DMS 273 (cell line): ENCODE data around the gene GRID1.

ENCODE experiments used
- DNase-seq: peaks from one replicate; lab custom pipeline; 2025; ENCODE audit not compliant: unreplicated experiment; lab: John Stamatoyannopoulos, UW

The GRID1 gene

DNA sequence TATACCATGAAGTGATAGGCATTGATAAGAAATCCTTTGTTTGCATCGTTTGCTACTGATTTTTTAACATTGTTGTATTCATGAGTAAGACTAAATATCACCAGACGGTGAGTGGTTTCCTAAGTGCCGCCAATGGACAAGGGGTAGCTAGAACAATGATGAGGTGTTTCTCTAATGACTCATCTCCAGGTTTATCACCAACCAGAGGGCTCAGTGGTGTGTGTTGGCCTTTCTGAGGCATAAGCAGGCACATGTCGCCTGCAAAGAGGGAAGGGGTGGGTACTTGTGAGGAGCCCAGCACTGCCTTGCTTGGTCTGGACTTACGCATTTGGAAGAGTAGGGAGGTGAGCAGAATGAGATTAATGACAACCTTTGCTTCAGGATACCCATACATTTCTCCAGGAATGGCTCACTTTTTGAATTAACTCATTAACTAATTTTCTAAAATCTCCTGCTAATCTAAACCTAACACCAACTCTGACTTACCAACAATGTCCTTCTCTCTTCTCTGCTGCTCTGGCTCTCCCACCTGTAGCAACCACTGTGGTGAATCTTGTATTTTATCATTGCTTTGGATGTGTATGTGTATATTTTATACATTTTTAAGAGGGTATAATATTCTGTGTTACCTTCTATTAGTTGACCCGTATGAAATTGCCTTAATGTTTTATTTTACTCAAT is 722.6 kb downstream of the GRID1 start:
- DNase-seq, result no peak

DNA sequence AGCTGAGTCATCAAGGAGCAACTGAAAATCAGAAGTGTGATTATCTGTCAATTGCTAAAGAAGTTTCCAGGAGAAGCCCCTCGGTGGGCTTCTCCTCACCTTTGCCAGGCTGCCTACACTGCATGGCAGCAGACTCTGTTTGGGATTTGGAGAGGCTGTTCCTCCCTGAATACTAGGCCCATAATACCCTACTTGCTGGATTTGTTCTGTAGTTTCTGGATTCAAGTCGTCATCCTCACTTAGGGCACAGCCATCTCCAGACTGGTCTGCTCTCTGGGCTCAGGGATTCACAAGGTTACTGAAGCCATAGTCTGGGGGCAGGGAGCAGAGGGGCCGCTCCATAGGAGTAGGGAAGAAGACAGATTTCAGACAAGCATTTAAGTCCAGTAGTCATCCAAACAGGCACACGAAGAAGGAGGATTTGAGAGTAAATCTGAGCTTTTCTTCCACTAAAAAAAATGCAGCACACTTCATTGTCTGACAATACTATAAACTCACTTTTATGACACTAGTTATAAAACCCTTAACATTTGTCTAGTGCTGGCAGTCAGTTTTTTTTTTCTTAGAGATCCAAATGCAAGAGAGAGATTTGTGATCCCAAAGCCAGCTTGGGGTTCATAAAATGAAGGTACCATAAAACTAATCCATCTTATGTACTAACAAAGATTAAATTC is 723.3 kb downstream of the GRID1 start:
- no peak for DNase-seq

DNA sequence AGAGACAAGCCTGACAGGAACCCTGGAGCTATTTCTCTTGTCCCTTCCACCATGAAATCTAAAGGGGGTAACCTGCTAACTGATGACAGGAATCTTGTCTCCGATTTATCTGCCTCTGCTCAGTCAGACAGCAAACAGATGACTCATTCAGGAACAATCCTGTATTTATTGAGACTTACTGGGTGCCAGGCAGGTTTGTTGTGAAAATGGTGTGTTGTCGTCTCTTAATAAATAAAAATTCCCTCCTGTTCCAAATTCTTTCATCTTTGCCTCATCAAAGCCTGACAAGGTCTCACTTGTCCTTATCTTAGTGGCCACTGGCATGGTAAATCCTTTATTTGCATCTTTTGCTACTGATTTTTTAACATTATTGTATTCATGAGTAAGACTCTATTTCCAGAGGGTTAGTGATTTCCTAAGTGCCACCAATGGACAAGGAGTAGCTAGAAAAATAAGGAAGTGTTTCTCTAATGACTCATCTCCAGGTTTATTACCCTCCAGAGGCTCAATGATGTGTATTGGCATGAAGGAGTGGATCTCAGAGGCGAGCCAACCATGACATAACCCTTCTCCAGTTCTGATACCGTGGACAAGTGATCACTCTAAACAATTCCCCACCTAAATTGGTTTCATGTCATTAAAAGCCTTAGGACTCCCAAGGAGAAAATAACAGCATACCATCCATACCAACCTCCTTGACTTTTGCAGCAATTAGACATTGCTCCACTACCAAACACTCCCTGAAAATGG is 724.0 kb downstream of the GRID1 start:
- no peak for DNase-seq

DNA sequence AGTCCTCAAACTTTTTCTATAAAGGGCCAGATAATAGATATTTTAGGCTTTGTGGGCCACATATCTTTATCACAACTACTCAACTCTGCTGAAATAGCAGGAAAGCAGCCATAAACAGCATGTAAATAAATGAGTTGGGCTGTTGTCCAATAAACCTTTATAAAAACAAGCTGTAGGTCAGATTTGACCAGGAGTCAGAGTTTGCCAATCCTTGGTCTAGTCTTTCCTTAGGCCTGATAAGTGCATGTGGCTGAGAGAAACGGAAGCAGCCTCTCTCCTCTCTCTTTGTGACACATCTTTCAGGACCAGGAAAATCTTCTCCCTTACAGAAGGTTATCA is 724.5 kb downstream of the GRID1 start:
- no peak for DNase-seq

DNA sequence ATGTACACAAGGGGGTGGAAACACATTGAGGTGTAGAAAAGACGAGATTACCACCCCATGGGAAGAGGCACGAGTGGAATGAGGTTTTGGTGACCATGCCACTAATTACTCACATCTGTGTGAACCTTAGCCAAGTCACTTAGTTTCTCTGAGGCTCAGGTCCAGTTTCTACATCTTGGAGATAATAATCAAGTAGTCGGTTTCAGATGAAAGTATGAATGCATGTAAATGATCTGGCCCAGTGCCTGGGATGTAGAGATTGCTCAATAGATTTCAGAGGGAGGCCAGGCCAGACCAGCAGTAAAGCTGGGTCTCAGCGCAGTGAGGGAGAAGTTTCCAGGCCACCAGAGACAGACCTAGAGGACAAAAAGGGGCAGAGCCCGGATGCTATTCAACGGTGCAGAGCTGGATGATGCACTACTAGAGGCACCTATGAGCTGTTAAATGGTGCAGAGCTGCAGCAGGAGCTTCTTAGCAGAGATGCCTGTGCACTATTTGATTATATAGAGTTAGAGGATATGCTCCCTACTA is 725.1 kb downstream of the GRID1 start:
- no peak for DNase-seq

DNA sequence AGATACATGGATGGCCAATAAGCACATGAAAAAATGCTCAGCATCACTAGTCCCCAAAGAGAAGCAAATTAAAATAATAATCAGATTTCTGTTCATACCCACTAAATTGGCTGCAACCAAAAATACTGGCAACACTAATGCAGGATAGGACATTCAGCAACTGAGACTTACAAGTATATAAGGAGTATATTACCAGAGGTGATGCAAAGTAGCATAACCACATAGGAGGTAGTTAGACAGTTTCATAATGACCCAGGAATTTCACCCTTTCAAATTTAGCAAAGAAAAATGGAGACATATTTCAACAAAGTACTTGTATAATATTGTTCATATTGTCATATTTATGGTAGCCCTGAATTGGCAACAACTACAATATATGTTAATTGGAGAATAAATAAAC is 727.8 kb downstream of the GRID1 start:
- DNase-seq, result no peak

DNA sequence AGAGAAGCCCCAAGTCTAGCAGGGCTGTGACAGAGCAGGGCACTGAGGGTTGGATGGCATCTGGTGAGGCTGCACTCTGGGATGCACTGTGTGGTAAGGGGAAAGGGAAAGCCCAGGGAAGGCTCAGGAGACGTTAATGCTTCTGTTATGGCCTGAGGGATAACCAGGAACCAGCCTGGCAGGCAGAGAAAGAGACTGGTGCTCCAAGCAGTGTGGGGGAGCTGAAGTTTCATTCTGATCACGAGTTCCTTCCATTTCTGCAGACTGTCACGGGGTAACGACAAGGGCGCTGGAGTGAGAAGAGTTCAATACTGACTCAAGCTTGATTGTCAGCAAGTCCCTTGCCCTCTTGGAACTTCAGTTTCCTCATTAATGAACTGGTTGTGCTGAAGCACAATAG is 730.9 kb downstream of the GRID1 start:
- no peak for DNase-seq

DNA sequence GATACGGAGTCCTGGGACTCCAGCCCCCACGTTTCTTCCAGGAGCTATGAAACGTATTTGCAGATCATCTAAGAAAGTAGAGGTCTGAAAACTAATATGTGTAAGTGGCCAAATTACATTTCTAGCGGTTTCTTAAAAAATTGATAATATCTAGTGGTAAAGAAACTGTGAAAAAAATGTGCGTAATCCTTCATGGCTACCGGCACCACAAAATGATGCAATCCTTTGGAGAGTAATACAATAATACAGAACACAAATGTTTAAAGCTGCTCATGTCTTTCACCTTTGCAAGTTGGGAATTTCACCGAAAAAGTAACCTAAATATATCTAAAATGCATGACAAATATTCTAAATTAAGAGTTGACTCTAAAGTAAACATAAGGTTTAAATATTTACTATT is 742.1 kb downstream of the GRID1 start:
- DNase-seq, result no peak

DNA sequence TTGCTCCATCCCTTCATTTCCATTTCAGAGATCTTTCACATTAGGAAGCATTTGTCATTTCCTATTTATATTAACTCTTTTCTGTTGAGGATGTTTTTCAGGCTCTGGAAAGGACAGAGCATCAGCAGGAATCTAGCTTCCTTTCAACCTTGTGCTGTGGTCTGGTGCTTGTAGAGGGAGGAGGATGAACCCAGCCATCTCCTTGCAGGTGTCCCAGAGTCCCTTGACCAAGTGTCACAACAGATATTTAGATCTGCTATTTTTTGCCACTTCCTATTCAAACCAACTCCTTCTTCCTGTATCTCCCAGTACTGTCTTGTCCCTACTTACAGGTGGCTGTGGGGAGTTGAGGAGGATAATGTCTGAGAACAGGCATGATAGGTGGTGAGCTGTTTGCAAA is 742.8 kb downstream of the GRID1 start:
- no peak for DNase-seq

DNA sequence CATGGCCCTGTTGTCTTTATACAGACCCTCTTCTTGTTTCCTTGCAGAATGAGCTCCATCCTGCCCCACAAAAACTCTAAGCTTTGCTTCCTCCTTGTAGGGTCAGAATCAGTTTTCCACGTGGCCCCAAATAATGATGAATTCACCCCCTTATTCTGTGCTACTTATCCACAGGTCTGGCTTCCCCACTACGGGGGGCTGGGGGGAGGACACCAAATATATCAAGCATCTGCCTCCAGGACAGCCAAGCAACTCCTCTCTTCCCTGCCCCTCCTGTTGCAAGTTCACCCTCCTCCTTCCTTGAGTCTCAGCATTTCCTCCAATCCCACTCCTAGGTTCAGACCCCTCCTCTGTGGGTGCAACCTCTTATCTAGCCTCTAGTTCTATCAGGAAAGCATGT is 743.3 kb downstream of the GRID1 start:
- no peak for DNase-seq

DNA sequence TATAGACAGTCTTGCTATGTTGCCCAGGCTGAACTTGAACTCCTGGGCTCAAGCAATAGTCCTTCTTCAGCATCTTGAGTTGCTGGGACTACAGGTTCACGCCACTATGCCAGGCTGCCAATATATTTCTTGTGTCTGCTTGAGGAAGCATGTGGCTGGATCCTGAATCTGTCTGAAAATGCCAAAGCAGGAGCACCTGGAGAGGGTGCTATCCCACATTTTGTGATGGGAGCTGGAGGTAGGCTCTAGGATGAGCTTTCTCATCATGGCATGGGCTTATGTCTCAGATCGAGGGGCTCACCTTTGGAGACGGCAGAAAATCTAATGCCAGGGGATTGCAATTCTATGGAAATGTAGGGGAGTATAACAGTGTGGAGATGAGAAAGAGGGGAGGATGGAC is 744.2 kb downstream of the GRID1 start:
- DNase-seq, result no peak

DNA sequence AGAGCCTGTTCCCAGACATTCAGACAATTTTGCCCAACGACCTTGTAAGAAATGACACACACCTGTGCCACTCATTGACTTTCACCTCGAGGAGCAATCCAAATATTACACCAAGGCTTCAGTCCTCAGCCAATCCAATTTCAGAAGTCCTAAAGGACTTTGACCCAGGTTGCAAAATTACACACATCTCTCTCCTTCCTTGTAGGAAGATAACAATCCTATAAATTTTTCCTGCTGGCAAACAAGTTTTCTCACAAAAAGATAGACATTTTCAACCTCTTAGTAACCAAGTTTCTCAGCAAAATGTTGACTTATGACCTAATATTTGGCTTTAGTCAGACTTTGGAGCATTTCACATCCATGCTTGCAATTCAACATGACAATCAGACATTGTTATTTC is 745.0 kb downstream of the GRID1 start:
- DNase-seq, result no peak

DNA sequence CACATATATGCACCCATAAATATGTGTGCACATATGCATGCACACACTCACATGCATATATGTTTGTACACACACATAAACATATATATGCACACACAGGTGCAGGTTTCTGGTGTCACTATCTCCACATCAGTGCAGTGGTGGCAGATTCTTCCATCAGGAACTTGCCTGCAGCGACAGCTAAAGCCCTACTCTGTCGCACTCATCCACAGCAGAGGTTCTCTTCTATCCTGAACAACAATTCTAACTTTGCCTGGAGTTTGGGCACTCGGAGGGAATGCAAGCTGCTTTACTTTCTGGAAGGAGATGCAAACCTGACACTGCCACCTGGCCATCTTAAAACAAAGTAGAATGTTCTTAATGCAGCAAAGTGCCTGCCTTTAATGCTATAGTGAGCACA is 745.8 kb downstream of the GRID1 start:
- no peak for DNase-seq

DNA sequence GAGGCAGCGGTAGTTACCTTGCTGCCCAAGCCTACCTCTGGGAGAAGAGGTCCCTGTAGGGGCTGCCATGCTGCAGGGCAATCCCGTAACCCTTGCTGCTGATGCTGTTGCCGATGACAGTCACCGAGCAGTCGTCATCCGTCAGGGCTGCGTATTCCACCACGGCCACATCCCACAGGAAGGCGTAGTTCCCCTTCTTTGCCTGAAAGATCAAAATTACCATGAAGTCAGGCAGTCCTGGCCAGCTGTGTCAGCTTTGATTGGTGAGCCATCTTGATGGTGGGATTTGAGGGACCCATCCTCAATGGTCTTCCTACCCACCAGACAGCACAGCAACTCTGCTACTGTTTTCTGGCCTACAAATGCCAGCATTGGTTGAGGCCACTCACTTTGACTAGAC is 746.8 kb downstream of the GRID1 start:
- no peak for DNase-seq

DNA sequence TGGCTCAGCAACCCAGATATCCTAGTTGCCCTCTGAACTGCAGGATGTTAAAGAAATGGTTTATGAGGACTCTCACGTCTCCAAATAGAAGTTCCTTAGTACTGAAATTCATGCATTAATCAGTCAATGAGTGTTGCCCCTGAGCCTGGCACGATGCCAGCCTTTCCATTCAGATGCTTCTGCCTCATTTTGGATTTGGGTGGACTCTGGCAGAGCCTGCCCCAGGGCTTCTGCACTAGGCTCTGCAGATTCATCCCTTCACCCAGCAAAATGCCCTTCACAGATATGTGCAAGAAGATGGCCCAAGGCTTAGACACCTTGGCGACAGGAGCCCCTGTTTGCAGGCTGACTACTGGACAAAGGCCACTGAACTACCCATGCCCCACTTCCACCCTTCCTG is 747.8 kb downstream of the GRID1 start:
- DNase-seq, result no peak

DNA sequence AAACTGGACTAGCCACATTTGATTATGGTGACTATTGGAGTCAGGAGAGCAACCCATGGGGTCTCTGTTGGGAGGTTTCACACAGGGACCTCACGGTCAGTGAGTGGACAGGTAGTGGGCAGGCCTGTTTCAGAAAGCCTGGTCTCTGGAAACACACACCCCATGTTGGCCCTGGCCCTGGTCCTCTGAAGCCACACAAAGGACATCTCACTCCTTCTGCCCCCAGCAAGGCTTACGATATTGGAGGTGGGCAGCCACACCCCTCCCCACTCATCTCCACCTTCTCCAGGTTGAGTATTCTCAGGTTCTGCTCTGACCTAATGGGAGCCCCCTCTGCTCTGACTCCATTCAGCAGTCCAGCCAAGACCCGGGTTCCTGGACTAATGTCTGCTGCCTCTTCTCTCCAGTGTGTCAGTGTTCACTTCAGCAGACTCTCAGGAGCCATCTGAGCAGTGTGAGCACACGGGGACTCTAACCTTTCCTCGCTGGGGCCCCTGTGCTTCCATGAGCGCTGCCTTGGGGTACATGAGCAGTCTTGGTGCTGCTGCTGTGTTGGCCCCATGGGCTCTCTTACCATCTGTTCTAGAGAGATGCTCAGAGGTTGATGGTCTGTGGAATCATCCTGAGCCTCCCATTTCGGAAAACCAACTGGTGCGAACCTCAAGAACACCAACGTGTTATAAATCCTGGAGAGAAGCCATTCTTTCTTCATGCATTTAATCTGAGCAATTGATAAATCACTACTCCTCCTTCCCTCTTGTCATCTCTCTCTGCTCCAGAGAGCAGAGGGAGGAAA is 748.6 kb downstream of the GRID1 start:
- no peak for DNase-seq

DNA sequence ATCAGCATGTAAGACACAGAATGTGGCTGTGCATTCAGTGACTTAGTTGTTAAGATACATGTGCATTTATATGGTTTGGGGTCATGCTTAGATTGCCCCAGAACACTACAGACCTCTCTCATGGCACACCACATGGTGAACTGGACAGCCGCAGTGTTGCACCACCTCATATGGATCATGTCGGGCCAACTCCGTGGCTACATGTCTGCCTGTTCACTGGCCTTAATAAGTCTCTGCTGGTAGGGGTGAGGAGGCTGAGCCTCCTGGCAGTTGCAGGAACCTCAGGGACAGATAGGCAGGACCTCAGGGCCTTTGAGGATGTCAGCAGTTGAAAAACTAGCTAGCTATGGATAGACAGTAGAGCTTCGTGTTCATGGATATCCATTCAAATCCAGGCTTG is 751.0 kb downstream of the GRID1 start:
- no peak for DNase-seq

DNA sequence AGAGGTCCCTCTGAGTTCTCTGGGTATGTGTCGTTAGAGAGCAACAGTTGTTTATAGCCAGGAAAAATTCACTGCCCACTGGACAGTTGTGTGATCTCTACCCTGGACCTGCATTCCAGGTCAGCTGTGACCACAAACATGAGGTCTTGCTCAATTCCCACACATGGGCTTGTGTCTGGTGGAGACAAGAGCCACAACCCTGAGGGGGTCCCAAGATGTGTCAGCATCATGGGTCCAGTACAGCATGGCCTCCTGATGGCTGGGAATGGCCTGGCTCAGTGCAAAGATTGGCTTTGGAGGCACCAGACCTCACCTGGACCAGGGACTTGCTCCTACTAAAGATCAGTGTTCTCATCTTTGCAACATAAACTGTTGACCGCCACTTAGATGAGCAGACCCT is 751.6 kb downstream of the GRID1 start:
- no peak for DNase-seq

DNA sequence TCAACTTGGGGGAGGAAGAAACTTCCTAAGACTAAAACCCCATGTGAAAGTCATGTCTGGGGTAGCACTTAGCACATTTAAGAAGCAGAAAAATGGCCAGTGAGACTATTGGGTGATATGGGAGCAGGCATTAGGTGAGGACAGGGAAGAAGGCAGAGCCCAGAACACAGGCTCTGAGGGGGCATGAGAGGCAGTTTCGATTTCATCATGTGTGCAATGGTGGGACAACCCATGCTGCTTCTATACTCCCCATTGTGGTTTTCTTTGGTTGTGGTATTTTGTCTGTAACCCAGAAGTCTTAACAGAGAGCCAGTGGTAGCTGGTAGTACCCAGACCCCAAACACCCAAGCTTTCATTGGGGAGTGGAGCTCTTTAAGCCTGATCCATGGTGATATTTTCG is 752.0 kb downstream of the GRID1 start:
- DNase-seq, result no peak

DNA sequence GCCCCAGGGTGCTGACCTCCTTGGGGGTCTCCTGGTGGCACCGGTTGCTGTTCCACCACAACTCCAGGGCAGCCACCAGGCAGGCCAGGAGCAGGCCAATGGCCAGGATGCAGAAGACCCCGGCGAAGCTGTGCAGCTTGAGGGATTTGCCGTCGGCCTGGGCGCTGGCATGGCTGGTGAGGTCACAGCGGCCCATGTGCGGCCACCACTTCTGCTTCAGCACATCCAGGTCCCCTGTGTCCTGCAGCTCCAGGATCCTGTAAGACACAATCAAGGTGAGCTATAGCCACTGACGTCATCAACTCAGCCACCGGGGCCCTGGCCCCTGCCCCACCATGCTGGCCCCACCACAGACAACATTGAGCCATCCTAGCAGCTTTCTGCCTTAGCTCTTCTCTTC is 753.2 kb downstream of the GRID1 start:
- DNase-seq, result no peak

DNA sequence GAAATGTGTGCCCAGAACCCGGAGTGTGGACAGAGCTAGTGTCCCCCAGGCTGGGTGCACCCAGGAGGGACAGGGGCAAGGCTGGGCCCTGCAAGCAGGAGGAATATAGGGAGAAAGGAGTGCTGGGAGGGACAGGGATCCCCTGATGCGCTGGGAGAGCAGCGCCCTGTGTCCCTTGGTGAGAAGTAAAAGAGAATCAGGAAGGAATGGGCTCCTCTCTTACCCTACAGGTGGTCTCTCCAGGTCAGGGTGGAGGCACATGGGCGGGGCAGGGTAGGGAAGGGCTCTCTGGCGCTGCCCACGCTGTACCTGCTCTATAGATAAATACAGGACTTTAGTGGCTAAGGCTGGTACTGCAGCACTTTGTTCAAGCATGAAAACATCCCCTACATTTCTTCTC is 753.8 kb downstream of the GRID1 start:
- peak; percentile 1 for DNase-seq
